HG03095 (cell line): ENCODE results near the gene SUPT20HL2.
"Not testable (repeated sequence)": the region's sequence is repeated elsewhere in the genome, so short reads cannot be mapped to it uniquely, and the experiment has no call there.

ENCODE experiments used
- ATAC-seq: cut with Tn5 transposase; IDR thresholded peaks from one replicate; pipeline ENCODE4 v1.9.1; 2021; ENCODE audit warnings: moderate library complexity; ENCODE audit not compliant: unreplicated experiment

Gene SUPT20HL2

DNA sequence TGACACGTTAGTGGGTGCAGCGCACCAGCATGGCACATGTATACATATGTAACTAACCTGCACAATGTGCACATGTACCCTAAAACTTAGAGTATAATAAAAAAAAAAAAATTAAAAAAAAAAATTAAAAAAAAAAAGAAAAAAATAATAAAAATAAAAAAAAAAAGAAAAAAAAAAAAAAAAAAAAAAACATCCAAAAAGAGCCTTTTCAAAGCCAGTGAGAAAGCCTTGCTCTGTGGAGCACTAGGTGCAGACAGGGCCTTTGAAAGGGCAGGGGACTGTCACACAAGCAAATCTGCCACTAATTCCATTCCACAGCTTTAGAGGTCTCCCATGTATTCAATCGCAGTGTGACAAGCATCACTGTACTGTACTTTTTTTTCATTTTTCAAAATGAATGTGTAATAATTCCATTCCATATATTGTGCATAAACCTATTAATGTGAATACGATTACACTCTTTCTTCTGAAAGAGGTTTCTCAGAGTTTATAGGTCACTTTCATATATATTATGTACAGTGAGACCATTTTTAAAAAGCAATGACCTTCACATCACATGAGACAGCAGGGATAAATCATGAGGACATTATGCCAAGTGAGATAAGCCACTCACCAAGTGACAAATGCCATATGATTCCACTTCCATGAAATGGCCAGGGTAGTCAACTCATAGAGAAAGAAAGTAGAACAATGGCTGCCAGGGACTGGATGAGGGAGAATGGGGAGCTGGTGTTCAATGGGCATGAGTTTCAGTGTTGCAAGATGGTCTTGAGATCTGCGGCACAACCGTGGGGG is 4.1 kb downstream of the SUPT20HL2 start:
- ATAC-seq: not testable (repeated sequence)

DNA sequence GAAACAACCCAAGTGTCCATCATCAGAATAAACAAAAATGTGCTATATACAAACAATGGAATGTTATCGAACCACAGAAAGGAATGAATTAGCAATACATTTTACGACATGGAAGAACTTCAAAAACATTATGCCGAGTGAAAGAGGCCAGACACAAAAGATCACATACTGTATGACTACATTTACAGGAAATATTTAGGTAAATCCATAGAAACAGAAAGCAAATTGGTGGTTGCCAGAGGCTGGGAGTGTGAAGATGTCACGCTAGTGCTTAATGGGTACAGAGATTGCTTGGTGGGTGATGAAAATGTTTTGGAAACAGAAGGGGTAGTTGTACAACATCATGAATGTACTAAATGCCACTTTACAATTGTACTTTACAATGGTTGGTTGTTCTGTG is 5.1 kb downstream of the SUPT20HL2 start:
- not testable (repeated sequence) for ATAC-seq

GRCh38 chrX:24306440-24306839 is 7.4 kb downstream of the SUPT20HL2 start:
- no peak for ATAC-seq

GRCh38 chrX:24305905-24306304 is 8.0 kb downstream of the SUPT20HL2 start:
- ATAC-seq: no peak

- ATAC-seq: no peak
These were observed 12.1 kb downstream of the SUPT20HL2 start for GRCh38 chrX:24301806-24302205.

DNA sequence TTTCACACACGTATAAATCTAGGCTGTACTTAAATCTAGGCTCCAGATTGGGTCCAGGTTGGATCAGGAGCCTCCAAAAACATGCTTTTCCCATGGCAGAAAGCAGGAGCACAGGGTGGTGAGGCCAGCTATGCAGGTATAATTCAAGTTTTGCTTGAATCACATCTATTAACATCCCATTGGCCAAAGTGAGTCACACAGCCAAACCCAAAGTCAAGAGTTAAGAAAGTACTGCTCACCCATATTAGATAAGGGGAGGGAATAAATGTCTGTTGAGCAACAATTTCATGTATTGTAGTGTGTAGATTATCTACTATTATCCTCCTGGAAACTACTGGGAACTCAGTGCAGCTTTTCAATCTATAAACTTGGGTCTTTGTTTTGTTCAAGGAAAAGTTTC is 12.8 kb downstream of the SUPT20HL2 start:
- no peak for ATAC-seq

- ATAC-seq: no peak
These were observed 15.7 kb downstream of the SUPT20HL2 start for GRCh38 chrX:24298191-24298590.

DNA sequence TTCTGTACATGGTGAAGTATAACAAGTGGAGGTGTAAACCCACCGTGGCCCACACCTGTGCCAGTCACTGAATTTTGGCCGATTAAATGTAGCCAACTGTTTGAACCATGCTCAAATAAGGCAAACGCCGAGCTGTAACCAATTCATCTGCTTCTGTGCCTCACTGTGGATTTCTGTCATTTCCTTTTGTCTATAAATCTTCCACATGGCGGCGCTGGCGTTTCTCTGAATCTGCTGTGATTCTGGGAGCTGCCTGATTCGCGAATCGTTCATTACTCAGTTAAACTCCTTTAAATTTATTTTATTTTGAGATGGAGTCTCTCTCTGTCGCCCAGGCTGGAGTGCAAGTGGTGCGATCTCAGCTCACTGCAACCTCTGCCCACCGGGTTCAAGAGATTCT is 19.2 kb downstream of the SUPT20HL2 start:
- no peak for ATAC-seq

GRCh38 chrX:24293412-24293811 is 20.5 kb downstream of the SUPT20HL2 start:
- ATAC-seq: no peak

GRCh38 chrX:24292353-24292752 is 21.5 kb downstream of the SUPT20HL2 start:
- ATAC-seq: no peak

- no peak for ATAC-seq
These were observed 28.8 kb downstream of the SUPT20HL2 start for GRCh38 chrX:24285082-24285481.

- no peak for ATAC-seq
These were observed 30.6 kb downstream of the SUPT20HL2 start for GRCh38 chrX:24283127-24283794.

DNA sequence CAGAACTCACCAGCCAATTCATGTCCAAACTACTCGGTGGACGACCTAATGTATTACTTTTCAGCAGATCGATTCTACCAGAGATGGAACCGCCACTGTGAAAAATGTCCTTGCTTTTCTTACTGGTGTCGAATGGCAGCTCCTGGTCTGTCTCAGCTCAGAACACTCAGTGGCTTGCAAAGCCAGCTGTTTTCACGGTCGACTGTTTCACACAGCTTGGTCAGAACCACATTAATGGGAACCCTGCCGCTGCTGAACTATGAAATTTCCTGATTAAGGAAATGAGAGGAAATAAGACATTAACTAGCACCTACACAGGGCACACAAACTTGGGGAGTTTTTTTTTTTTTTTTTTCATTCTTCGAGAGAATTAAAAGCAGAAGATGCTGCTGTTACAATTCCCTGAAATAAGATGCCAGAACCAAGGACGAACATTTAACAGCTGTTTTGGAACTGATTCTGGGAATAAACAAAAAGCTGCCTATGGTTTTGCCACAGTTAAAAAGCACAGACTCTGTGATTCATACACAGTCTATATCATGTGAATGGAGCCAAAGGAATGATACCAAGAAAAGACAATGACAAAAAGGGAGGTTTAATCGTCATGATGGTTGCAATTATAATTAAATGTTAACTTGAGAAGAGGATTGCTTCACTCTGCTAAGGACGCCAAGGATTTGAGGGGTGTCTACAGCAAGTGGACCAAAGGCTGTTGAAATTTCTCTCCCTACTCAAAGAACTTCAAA is 31.3 kb downstream of the SUPT20HL2 start:
- ATAC-seq: no peak

- ATAC-seq: no peak
These were observed 36.5 kb downstream of the SUPT20HL2 start for GRCh38 chrX:24277405-24277804.

- no peak for ATAC-seq
These were observed 37.9 kb downstream of the SUPT20HL2 start for GRCh38 chrX:24276015-24276414.

GRCh38 chrX:24271262-24271661 is 42.6 kb downstream of the SUPT20HL2 start:
- no peak for ATAC-seq

- no peak for ATAC-seq
These were observed 45.1 kb downstream of the SUPT20HL2 start for GRCh38 chrX:24268786-24269185.

DNA sequence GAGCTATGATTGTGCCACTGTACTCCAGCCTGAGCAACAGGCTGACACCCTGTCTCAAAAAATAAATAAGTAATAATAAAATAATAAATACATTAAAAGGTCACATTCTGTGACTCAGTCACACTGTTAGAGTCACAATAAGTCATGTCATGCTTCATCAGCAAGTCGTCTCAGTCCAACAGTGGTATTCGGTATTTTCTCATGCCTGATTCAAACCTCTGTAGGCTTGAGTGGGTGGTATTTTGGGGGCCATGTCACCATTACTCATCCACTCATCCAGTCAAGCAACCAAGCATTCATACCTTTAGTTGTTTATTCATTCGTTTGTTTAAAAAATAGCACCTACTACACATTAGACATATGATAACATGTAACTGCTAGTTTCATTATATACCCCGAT is 46.9 kb downstream of the SUPT20HL2 start:
- ATAC-seq: no peak

DNA sequence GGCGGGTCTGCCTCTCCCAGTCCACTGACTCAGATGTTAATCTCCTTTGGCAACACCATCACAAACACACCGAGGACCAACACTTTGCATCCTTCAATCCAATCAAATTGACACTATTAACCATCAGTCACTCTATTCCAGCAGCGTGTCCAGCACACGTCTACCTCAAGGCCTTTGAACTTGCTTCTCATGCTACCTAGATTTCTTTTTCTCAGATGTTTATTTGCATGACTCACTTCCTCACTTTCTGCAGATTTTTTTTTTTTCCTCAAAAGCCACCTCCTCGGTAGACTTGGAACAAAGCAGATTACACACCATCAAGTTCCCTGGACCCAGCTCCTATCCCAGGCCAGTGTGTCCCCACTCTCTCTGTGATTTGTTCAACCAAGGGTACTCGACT is 49.5 kb downstream of the SUPT20HL2 start:
- ATAC-seq: no peak

DNA sequence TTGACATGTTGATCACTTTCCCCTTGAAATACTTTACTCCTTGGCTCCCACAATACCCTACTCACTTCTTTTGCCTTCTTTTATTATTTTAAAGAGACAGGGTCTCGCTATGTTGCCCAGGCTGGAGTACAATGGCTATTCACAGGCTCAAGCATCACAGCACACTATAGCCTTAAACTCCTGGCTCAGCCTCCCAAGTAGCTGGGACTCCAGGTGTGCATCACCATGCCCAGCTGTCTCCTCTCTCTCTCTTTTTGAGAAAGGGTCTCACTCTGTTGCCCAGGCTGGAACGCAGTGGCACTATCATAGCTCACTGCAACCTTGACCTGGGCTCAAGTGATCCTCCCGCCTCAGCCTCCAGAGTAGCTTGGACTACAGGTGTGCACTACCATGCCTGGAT is 51.6 kb downstream of the SUPT20HL2 start:
- ATAC-seq: no peak
